ENCODE results near the gene PRIMPOL.

PRIMPOL gene

GRCh38 chr4:184662236-184662635 lies 12.7 kb downstream of the PRIMPOL start:
- Histone ChIP-seq H3K36me3 (replicated peaks; ENCODE audit: low read depth, low read length) (no peaks in the 10 kb centered on the region), H3K27me3 (ENCODE audit: low read depth, low read length) (no peaks in the 10 kb centered on the region), H4K20me1 (ENCODE audit: insufficient read depth, low read length) (no peaks in the 10 kb centered on the region), H3K9ac (ENCODE audit: low read length) (no peak overlapping the region), H3K4me3 (ENCODE audit: low read length) (no peak overlapping the region), H2AFZ (ENCODE audit: low read depth, low read length) (no peak overlapping the region), H3K27ac (ENCODE audit: low read length) (no peak overlapping the region), H3K4me1 (ENCODE audit: low read length) (peaks cover 3% of the 10 kb centered on the region; the same call in 1 of the 2 replicates), H3K79me2 (ENCODE audit: low read length) (no peaks in the 10 kb centered on the region), H3K4me2 (ENCODE audit: low read length) (no peak overlapping the region), H3K9me3 (ENCODE audit: insufficient read depth, low read length) (no peaks in the 10 kb centered on the region)
- TF ChIP-seq EZH2phosphoT487 (IDR thresholded peaks at IDR 0.05; ENCODE audit: low read depth) = no peak
- no peak for TF ChIP-seq CTCF (IDR thresholded peaks at IDR 0.05; ENCODE audit: low read depth, low read length)

GRCh38 chr4:184664445-184665210 lies 15.1 kb downstream of the PRIMPOL start:
- no peaks in the 10 kb centered on the region for H3K27me3 ChIP-seq (ENCODE audit: low read depth, low read length)
- no peak overlapping the region for H3K27ac ChIP-seq (ENCODE audit: low read length)
- no peak overlapping the region for H3K4me2 ChIP-seq (ENCODE audit: low read length)
- H3K4me3 ChIP-seq (ENCODE audit: low read length) = no peak overlapping the region
- H3K79me2 ChIP-seq (ENCODE audit: low read length) = no peaks in the 10 kb centered on the region
- no peaks in the 10 kb centered on the region for H3K36me3 ChIP-seq (replicated peaks; ENCODE audit: low read depth, low read length)
- TF ChIP-seq EZH2phosphoT487 (IDR thresholded peaks at IDR 0.05; ENCODE audit: low read depth) (no peak), CTCF (IDR thresholded peaks at IDR 0.05; ENCODE audit: low read depth, low read length) (no peak)
- H3K9me3 ChIP-seq (ENCODE audit: insufficient read depth, low read length) = no peaks in the 10 kb centered on the region
- H3K9ac ChIP-seq (ENCODE audit: low read length) = no peak overlapping the region
- no peaks in the 10 kb centered on the region for H4K20me1 ChIP-seq (ENCODE audit: insufficient read depth, low read length)
- H3K4me1 ChIP-seq (ENCODE audit: low read length) = no peaks in the 10 kb centered on the region
- no peak overlapping the region for H2AFZ ChIP-seq (ENCODE audit: low read depth, low read length)

GRCh38 chr4:184666670-184667069 lies 17.1 kb downstream of the PRIMPOL start:
- no peak overlapping the region for H2AFZ ChIP-seq (ENCODE audit: low read depth, low read length)
- H3K27ac ChIP-seq (ENCODE audit: low read length) = no peak overlapping the region

GRCh38 chr4:184668096-184668495 lies 18.6 kb downstream of the PRIMPOL start:
- no peak for TF ChIP-seq EZH2phosphoT487 (IDR thresholded peaks at IDR 0.05; ENCODE audit: low read depth)
- TF ChIP-seq CTCF (IDR thresholded peaks at IDR 0.05; ENCODE audit: low read depth, low read length) = no peak

More at GRCh38 chr4:184666670-184667069, 17.1 kb downstream of the PRIMPOL start:
- Histone ChIP-seq H3K9me3 (ENCODE audit: insufficient read depth, low read length) (no peaks in the 10 kb centered on the region), H3K9ac (ENCODE audit: low read length) (no peak overlapping the region), H3K36me3 (replicated peaks; ENCODE audit: low read depth, low read length) (no peaks in the 10 kb centered on the region), H4K20me1 (ENCODE audit: insufficient read depth, low read length) (no peaks in the 10 kb centered on the region), H3K4me3 (ENCODE audit: low read length) (no peak overlapping the region), H3K4me1 (ENCODE audit: low read length) (no peaks in the 10 kb centered on the region), H3K79me2 (ENCODE audit: low read length) (no peaks in the 10 kb centered on the region), H3K4me2 (ENCODE audit: low read length) (no peak overlapping the region), H3K27me3 (ENCODE audit: low read depth, low read length) (no peaks in the 10 kb centered on the region)
- TF ChIP-seq CTCF (IDR thresholded peaks at IDR 0.05; ENCODE audit: low read depth, low read length) (no peak), EZH2phosphoT487 (IDR thresholded peaks at IDR 0.05; ENCODE audit: low read depth) (no peak)

More at GRCh38 chr4:184668096-184668495, 18.6 kb downstream of the PRIMPOL start:
- Histone ChIP-seq H3K4me2 (ENCODE audit: low read length) (no peak overlapping the region), H3K9me3 (ENCODE audit: insufficient read depth, low read length) (no peaks in the 10 kb centered on the region), H3K4me1 (ENCODE audit: low read length) (no peaks in the 10 kb centered on the region), H3K79me2 (ENCODE audit: low read length) (no peaks in the 10 kb centered on the region), H2AFZ (ENCODE audit: low read depth, low read length) (no peak overlapping the region), H3K9ac (ENCODE audit: low read length) (no peak overlapping the region), H3K36me3 (replicated peaks; ENCODE audit: low read depth, low read length) (no peaks in the 10 kb centered on the region), H3K4me3 (ENCODE audit: low read length) (no peak overlapping the region), H3K27me3 (ENCODE audit: low read depth, low read length) (no peaks in the 10 kb centered on the region), H4K20me1 (ENCODE audit: insufficient read depth, low read length) (no peaks in the 10 kb centered on the region), H3K27ac (ENCODE audit: low read length) (no peak overlapping the region)
